Left hindlimb (tissue), 1 donor: ENCODE results near the gene EXOC2.
A peak's percentile ranks its signal among the peaks of the same experiment; 100 is the strongest.
"Not testable (repeated sequence)": the region's sequence is repeated elsewhere in the genome, so short reads cannot be mapped to it uniquely, and the experiment has no call there.

ENCODE experiments used
- DNase-seq: peaks from one replicate; pipeline ENCODE4 v3.0.0-alpha.2; 2018

The EXOC2 gene

DNA sequence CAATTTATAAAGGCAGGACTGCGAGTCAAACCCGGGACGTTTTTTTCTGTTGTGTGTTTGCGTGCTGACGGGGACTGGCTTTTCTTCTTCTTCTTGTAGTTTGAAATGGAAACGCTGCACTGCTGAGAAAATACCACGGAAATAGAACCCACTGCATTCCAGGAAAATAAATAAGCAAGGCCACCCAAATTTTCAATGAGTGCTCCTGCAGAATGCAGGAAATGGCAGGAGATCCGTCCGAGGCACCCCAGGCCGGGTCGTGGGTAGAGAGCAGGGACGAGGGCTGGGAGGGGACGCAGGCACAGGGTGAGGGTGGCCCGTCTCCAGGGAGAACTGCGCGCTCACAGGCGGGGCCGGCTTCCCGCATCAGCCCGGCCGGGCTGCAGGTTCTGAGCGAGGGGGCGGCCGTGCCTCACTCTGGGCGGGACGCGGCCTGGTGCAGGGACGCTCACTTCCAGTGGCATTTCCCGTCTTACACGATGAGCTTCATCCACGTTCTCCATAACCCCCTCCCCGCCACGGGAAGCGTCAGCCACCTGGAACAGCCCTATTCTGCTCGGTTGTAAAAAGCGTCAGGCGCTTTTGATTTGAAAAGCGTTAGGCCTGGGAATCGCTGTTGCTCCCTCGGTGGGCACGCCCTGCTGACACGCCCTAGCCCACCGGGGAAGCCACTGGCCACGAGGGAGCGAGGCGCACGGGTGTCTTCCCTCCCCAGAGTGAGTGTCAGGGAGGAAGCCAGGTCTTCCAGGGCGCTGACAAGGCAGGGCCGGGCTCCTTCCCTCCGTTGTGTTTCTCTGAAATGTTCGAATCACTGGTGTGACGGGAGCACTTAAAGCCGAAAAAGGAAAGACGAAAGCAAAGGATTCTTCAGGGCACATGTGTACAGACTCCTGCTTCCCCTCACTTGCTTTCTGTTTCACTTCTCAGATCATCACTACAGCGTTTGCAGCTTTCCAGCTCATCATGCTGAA lies 17.9 kb upstream of the EXOC2 start:
- peak; percentile 65 for DNase-seq

GRCh38 chr6:709471-710056 lies 16.6 kb upstream of the EXOC2 start:
- DNase-seq, result no peak

GRCh38 chr6:708237-708598 lies 15.3 kb upstream of the EXOC2 start:
- DNase-seq, result no peak

DNA sequence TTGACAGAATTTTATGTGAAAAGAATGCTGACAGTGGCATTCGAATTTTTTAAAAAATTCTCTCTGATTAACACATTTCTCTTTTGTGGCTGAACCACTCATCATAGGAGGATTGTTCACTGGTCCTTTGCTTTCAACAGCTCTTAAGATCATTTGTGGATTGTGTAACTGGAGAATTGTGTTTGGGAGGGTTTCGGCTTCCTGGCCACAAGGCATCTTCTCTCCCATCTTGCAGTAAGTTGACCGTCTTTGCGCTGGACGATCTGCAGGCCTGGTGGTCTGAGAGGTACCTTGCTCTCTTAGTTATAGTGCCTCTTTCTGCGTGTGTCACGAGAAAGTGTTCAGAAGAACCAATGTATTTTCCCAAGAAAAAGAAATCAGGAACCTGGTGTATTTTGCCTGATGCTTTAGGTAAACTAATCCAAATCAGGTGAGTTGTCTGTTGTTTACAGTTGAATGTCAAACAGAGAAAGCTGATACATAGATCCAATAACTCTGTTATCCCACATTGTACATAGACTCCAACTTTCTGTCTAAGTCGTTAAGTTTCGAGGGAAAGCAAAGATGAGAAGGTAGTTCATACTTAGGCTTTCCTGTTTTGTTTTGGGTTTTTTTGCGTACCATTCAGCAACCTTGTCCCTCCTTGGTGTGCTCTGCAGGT lies 14.8 kb upstream of the EXOC2 start:
- DNase-seq, result no peak

DNA sequence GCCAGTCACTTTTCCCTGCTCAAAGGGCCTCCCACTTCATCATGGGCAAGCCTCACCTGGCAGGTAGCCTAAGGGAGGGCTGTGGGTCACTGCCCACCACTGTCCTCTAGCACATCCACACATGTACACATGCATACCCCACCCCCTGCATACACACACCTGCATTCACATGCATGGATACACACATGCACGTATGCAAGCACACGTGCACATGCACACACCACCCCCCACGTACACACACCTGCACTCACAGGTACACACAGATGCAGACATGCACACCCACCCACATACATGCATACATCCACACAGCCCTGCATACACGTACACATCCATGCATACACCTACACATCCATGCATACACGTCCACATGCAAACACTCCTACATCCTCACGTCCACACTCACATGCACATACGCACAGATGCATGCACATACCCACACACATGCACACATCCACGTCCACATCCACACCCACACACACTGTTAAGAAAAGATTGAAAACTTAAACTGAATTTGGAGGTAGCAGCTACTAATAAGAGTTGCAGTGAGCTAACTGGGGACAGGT lies 14.0 kb upstream of the EXOC2 start:
- DNase-seq, result no peak

DNA sequence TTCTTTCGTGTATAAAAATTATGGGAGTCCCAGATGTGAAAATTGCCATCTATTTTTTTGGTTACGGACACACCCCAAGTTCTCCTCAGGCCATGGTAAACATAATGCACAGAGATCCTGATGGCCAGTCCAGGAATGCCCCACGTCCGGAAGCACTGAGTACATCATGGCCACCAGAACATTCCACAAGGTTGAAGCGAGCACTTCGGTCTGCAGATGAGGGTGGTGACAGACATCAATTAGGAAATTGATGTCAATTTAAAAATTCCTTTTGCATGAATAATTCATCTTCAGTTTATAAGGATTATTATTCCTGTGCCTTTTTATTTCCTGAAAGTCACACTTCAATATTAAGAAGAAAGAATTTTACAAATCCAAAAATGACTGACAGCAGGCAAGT lies 13.2 kb upstream of the EXOC2 start:
- DNase-seq, result no peak

DNA sequence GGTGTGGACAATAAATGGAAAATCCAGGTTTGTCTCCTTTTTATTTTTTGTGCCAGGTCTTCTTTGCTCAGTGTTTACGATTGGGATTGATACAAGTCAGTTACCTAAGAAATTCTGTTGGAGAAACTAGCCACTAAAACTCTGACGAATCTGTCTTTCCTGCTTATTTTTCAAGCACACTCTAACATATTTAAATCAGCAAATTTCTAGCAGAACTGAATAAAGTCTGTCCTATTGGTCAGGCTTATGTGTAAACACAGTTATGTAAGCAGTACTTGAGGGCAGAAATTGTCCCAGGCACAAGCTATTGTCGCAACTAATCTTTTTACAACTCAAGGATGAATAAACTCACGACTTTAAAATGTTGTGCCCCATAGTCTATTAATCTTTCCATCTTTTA lies 12.1 kb upstream of the EXOC2 start:
- no peak for DNase-seq

DNA sequence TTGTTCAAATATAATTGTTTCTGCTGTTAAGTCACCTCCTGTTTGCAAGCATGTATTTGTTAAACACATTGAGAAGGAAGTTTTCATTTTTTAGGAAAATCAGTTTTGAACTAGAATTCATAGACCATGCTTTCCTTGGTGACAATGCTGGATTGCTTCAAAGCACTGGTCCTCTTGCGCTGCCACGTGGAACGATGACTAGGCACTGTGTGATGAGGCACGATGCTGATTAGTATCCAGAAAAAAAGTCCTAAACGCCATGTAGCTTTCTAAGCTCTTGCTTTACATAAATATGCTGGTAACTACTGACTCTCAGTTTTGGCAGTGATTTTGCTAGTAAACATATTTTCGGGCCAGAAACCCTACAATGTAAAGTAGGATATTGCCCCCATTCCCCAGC lies 11.1 kb upstream of the EXOC2 start:
- no peak for DNase-seq

DNA sequence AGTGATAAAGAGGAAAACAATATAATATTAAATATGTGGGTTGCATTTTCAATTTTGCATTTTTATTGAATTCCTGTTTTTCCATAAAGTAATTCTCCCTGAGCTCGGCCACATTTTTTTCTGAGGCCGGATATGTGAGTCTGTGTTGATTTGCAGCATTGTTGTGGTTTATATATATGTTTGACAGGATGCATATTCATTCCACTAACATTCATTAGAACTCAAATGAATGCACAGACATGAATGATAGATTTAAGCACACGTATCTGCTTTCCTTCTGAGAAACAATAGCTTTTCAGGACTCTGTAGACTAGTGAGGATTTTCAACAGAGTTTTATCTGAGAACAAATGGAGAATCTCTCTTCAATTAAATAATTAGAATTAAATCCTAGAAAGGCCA lies 10.6 kb upstream of the EXOC2 start:
- DNase-seq, result no peak

DNA sequence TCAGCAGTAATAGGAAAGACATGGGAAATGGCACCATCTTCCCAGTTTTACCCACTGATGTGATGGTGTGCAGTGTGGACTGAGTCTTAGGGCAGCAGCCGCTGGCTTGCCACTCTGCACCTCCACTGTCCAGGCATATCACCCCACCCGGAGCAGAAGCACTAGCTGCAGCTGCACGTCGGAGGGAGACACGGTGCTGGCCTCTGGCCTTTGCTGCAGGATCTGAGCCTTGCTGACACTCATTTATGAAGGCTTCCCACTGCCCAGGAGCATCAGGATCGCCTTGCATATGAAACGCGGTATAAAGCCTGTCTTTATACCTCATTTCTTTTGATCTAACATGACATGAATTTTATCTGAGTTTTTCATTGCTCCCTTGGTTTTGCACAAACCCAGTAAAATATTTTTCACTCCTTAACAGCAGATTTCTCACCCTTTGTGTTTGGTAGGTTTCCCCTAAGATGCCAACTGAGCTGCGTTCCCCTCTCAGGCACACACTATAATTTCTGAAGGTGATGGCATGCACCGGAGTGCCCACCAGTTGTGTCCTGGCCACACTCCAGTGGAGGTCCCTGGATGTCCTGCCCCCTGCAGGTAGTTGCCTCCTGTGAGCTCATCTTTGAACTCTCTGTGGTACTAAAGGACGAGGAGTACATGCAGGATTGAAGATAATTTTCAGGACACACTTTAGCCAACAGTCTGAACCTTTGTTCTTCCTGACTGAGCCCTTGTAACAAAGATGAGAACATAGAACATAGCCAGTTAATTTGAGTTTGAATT lies 9.0 kb upstream of the EXOC2 start:
- DNase-seq, result no peak

GRCh38 chr6:701215-701614 lies 8.3 kb upstream of the EXOC2 start:
- DNase-seq, result no peak

GRCh38 chr6:700490-700889 lies 7.6 kb upstream of the EXOC2 start:
- no peak for DNase-seq

DNA sequence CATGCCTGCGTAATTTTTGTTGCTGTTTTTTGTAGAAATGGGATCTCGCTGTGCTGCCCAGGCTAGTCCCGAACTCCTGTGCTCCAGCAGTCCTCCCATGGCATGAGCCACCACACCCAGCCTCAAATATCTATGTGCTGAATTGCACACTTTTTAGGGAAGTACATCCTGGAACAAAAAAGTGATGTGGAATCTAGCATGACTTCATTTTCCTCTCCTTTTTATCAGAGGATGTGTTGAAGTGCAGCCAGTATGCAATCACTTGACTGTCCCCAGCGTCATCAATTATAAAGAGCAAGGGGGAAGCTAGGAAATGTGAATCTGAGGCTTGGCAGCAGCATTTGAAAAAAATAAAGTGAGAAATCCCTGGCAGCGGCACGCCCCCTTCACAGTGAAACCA lies 6.4 kb upstream of the EXOC2 start:
- DNase-seq, result no peak

DNA sequence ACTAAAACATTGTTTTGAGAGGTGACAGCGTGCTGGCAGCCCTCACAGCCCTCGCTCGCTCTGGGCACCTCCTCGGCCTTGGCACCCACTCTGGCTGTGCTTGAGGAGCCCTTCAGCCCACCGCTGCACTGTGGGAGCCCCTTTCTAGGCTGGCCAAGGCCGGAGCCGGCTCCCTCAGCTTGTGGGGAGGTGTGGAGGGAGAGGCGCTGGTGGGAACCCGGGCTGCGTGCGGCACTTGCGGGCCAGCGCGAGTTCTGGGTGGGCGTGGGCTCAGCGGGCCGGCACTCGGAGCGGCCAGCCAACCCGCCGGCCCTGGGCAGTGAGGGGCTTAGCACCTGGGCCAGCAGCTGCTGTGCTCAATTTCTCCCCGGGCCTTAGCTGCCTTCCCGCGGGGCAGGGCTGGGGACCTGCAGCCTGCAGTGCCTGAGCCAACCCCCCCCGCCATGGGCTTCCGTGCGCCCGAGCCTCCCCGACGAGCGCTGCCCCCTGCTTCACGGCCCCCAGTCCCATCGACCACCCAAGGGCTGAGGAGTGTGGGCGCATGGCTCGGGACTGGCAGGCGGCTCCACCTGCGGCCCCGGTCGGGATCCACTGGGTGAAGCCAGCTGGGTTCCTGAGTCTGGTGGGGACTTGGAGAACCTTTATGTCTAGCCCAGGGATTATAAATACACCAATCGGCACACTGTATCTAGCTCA lies 1.6 kb upstream of the EXOC2 start:
- DNase-seq, result not testable (repeated sequence)

GRCh38 chr6:693723-694009 lies 727 bp upstream of the EXOC2 start:
- DNase-seq, result no peak

DNA sequence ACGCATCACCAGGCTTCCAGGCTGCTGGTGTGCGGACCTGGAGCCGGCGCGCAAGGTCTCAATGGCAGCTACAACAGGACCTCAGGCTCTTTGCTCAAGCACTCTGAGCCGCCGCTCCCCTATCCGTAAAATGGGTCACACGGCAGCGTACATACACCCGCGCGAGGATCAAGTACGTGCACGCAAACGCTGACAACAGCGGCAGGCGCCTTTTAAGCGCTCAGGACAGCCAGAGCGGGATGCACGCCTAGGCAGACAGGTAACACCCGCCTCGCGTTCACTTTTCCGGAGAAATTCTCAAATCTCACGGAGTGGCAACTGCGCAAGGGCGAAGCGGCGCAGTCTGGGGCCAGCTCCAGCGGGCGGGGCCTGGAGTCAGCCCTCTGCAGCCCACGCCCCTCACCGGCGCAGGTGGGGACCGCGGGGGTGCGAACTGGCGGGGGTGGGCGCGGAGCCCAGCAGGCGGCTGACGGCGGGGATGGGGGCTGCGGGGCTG lies 535 bp downstream of the EXOC2 start:
- DNase-seq, result peak; percentile 49

GRCh38 chr6:689223-689622 lies 3.7 kb downstream of the EXOC2 start:
- DNase-seq, result no peak

DNA sequence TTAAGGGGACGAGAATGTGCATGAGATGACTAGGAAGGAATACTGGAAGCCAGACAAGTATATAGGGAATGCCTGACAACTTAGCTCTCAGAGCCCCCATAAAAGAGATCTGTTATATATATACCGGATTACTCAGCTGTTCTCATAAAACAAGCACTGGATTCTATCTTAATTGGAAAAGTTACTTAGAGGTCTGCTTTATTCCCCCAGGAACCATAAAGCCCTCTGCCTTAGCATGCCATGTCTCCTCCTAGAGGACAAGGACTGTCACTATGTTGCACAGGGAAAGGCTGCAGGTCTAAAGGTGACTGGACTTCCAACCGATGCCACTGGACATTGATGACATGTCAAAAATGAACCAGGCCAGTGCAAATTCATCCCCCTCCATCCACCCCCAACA lies 6.4 kb downstream of the EXOC2 start:
- no peak for DNase-seq

DNA sequence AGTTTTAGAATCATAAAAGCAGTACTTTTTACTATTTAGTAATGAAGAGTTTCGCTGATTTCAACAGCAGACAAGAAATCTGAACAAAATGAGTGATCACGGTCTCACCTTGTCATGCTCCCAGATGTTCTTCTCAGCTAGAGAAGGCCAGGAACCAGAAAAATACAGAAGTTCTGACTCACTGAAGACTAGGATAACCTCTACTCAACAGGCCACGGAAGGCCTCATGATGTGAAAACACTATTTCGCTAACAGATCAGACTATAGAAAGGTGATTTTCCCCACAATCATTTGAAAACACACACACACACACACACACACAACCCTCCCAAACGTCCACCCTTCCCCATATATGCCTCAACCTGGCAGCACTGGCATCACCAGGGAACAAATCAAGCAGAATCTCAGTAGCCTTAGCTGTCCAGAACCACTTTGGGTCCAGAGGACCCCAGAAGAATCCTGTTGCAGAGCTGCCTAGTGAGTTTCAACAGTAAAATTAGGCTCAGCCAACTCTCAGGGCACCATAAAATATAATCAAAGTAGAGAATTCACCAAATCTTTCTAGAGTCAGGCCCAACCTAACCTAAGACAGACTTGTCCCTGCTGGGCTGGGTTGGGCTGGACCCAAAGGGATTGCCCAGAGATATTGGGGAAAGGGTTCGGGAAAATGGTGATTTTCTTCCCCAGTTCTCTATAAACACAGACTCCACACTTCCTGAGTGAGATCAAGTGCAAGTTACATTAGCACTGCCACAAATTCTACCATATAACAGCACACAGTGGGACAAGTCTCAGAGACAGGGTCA lies 7.9 kb downstream of the EXOC2 start:
- DNase-seq, result no peak

DNA sequence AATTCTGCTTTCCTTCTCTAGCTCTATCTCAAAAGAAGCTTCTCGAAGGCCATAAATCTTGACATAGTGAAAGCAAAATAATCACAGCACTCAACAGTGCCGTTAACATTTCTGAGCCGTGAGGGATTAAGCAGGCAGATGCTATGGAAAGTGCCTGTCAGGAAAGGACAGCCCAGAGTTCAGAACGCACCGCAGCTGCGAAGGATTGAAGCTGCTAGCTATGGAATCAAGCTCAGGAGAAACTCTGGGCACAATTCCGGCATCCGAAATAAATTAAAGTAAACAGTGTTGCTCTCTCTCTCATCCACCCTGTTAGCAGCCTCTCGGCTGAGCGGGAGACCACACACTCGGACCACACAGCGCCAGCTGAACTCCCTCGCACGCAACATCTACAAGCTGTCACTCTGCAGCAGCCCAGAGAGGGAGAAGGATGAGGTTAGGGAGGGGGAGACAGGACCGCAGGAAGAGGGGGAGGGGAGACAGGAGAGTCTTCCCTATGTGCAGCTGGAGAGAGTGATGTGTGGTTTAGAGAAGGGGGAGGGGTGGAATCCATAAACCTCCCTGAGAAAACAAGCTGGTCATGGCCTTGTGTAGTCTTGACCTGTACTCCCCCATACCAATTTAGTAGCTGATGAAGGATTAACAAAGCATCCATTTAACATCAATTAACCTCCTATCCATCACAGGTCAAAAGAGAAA lies 9.0 kb downstream of the EXOC2 start:
- DNase-seq, result peak; percentile 77
